ENCODE results near the gene ELFN1.
"Not testable (repeated sequence)": the region's sequence is repeated elsewhere in the genome, so short reads cannot be mapped to it uniquely, and the experiment has no call there.

ELFN1 gene

GRCh38 chr7:1716263-1717094 is 46.4 kb downstream of the ELFN1 start:
- no peak for DNase-seq (ENCODE audit: low read depth)
- H3K4me3 ChIP-seq (ENCODE audit: low read depth, low read length): no peak overlapping the region
- TF ChIP-seq, protein P1, sequence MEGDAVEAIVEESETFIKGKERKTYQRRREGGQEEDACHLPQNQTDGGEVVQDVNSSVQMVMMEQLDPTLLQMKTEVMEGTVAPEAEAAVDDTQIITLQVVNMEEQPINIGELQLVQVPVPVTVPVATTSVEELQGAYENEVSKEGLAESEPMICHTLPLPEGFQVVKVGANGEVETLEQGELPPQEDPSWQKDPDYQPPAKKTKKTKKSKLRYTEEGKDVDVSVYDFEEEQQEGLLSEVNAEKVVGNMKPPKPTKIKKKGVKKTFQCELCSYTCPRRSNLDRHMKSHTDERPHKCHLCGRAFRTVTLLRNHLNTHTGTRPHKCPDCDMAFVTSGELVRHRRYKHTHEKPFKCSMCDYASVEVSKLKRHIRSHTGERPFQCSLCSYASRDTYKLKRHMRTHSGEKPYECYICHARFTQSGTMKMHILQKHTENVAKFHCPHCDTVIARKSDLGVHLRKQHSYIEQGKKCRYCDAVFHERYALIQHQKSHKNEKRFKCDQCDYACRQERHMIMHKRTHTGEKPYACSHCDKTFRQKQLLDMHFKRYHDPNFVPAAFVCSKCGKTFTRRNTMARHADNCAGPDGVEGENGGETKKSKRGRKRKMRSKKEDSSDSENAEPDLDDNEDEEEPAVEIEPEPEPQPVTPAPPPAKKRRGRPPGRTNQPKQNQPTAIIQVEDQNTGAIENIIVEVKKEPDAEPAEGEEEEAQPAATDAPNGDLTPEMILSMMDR (IDR thresholded peaks at IDR 0.05; ENCODE audit: insufficient read depth, low read depth, low read length, missing control alignments): no peak

DNA sequence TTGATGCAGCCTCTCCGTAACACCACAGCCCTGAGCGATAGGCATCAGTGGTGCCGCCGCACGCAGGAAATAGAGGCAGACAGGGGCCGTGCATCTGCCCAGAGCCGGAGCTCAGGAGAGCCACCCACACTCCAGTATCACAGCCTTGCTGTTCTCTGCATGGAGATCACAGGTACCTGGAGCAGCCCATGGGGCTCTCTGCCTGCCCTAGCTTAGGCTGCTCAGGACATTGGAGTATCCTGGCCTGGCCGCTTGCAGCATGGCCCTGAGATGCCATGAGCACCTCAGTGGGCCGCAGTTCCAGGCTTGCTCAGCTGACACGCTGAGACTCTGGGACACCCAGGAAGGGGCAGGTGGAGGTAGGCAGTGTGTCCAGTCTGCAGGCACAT is 47.0 kb downstream of the ELFN1 start:
- no peak overlapping the region for H3K4me3 ChIP-seq (ENCODE audit: low read depth, low read length)
- TF ChIP-seq, protein P1 (IDR thresholded peaks at IDR 0.05; ENCODE audit: insufficient read depth, low read depth, low read length, missing control alignments): no peak
- DNase-seq (ENCODE audit: low read depth): no peak

DNA sequence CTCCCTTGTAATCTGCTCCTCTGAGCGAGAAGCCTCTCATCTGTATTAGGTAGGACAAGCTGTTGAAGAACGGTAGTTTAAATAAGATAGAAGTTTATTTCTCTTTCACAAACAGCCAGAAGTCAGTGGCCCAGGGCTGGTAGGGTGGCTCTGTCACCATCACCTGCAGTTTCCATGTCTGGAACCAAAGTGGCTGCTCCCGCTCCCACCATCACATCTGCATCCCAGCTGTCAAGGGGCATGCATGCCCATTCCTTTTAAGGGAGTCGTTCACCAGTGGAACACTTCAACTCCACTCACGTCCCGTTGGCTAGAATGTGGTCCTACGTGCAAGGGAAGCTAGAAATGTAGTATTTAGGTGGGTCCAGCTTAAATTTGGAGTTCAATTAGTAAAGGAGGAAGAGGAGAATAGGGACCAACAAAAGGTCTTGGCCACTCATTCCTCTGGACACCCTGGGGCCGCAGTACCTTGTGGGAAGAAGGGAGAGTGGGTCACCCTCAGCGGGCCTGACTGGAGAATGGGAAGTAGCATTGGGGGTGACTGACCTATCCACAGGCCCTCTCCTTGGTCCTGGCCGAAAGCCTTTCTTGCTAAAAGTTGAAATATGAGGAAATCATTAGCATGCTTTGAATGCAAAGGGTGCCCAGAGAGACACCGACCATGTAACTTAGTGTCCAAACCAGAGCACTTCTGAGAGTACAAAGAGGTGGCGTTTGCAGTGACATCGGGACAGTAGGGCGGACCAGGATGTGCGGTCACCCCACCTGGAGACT is 48.0 kb downstream of the ELFN1 start:
- TF ChIP-seq, protein P1 (IDR thresholded peaks at IDR 0.05; ENCODE audit: insufficient read depth, low read depth, low read length, missing control alignments): no peak
- H3K4me3 ChIP-seq (ENCODE audit: low read depth, low read length): no peak overlapping the region
- no peak for DNase-seq (ENCODE audit: low read depth)

- H3K4me3 ChIP-seq (ENCODE audit: low read depth, low read length); DNase-seq (ENCODE audit: low read depth): not testable (repeated sequence)
These were observed 48.8 kb downstream of the ELFN1 start for GRCh38 chr7:1718850-1719249.

DNA sequence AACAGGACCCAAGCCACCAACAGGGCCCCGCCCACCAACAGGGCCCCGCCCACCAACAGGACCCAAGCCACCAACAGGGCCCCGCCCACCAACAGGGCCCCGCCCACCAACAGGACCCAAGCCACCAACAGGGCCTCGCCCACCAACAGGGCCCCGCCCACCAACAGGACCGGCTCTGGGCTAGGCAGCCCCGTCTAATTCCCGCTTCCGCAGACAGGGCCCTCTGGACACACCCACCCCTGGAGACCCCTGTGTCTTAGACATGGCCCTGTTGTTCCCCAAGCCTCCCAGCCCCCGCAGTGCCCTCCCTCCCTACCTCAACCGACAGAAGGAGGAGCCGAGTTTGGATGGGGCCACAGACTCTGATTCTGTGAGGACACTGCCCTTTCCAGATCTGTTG is 49.2 kb downstream of the ELFN1 start:
- DNase-seq (ENCODE audit: low read depth): not testable (repeated sequence)

DNA sequence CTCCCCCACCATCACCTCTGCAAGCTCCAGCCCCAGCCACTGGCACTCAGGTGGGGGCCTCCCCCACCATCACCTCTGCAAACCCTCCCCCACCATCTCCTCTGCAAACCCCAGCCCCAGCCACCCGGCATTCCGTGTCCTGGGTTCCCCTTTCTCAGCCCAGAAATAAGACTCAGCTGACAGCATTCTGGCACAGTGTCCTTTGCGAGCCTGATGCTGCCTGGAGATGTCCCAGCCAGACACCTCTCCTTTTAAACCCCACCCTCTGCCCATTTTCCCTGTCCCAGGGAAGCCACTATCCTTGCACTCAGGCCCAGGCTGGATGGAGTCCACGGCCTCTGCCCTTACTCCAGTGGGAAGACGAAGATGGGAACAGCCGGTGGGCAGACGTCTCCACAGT is 49.8 kb downstream of the ELFN1 start:
- TF ChIP-seq, protein P1 (IDR thresholded peaks at IDR 0.05; ENCODE audit: insufficient read depth, low read depth, low read length, missing control alignments): no peak
- DNase-seq (ENCODE audit: low read depth): no peak
- H3K4me3 ChIP-seq (ENCODE audit: low read depth, low read length): no peak overlapping the region

More for the DNA sequence above, 49.2 kb downstream of the ELFN1 start:
- H3K4me3 ChIP-seq (ENCODE audit: low read depth, low read length): not testable (repeated sequence)

GRCh38 chr7:1720326-1720725 is 50.2 kb downstream of the ELFN1 start:
- TF ChIP-seq, protein P1 (IDR thresholded peaks at IDR 0.05; ENCODE audit: insufficient read depth, low read depth, low read length, missing control alignments): no peak
- no peak overlapping the region for H3K4me3 ChIP-seq (ENCODE audit: low read depth, low read length)
- DNase-seq (ENCODE audit: low read depth): no peak

Measured in GM12865 (cell line).